ENCODE results near the gene ACTR3. TPM values are rescaled to one million over a fixed set of nuclear protein-coding genes. Genes with fewer than 3 reads are reported as not detected.

ACTR3 gene
- total RNA-seq, 1 experiment from 2014 or later, result 197 TPM

DNA sequence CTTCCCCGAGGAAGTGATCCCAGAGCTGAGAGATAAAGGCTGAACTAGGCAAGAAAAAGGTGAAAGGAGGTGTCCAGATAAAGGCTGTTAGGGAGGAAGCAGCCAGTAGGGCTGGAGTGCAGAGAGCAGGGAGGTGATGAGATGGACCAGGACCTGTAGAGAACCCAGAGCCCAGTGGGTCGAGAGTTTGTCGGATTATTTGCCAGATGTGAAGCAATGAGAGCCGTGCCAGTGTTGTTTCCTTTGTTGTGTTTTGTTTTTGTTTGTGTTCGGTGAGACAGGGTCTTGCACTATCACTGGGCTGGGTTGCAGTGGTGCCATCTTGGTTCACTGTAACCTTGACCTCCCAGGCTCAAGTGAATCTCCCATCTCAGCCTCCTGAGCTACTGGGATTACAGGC, 111.3 kb downstream of the ACTR3 start:
- ChIA-PET CTCF (no interaction called here), POLR2A (ENCODE audit: unreplicated experiment) (no interaction called here)
- Histone ChIP-seq H3K4me2 (ENCODE audit: low read length) (no peak overlapping the region), H3F3A (ENCODE audit: low read length, unreplicated experiment) (no peaks in the 10 kb centered on the region), H3K4me1 (ENCODE audit: insufficient read depth, low read length) (no peaks in the 10 kb centered on the region), H2AFZ (ENCODE audit: low read length) (no peak overlapping the region), H3K9me3 (ENCODE audit: low read length) (no peaks in the 10 kb centered on the region), H3K27me3 (ENCODE audit: low read length) (peaks cover 53% of the 10 kb centered on the region), H3K9ac (ENCODE audit: low read length) (no peak overlapping the region), H3K9me2 (replicated peaks; ENCODE audit: low read length) (no peaks in the 10 kb centered on the region), H3K36me3 (ENCODE audit: low read depth, low read length) (no peaks in the 10 kb centered on the region), H4K20me1 (ENCODE audit: low read length) (no peaks in the 10 kb centered on the region), H3K79me2 (ENCODE audit: low read length) (no peaks in the 10 kb centered on the region), H3K4me3 (ENCODE audit: low read length) (no peak overlapping the region), H3K27ac (ENCODE audit: low read length) (no peak overlapping the region)
- TF ChIP-seq CTCF (conservative IDR thresholded peaks at IDR 0.05; ENCODE audit: low read depth, low read length) (no peak), EZH2 (IDR thresholded peaks at IDR 0.05; ENCODE audit: low read length, unreplicated experiment) (no peak), EZH2phosphoT487 (IDR thresholded peaks at IDR 0.05; ENCODE audit: borderline replicate concordance, low read length) (no peak)
- intact Hi-C loops (cut with micrococcal nuclease), result no loop called here
- DNase-seq (no peak), ATAC-seq (no peak)
- BruUV-seq (replicated peaks), result no TSS peak

DNA sequence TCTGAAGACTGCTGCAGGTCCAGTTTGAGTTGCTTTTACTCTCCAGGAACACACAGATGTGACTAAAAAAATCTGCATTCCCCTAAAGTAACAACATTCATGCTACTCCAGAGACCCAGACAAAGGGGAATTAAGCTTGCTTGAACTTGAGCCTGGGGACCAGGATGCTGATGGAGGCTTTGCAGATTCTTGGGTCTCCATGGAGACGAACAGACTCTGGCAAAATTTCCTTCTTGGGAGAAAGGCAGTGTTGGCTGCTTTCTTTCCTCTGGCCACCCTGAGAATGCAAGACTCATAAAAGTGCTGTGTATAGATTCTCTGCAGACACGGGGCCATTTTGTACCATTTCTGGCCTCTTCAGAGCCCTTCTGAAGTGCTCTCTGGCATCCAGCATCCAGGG, 112.0 kb downstream of the ACTR3 start:
- no peaks in the 10 kb centered on the region for H3F3A ChIP-seq (ENCODE audit: low read length, unreplicated experiment)
- CTCF ChIA-PET, result no interaction called here
- no peaks in the 10 kb centered on the region for H3K4me1 ChIP-seq (ENCODE audit: insufficient read depth, low read length)
- H3K79me2 ChIP-seq (ENCODE audit: low read length), result no peaks in the 10 kb centered on the region
- no peaks in the 10 kb centered on the region for H3K36me3 ChIP-seq (ENCODE audit: low read depth, low read length)
- H3K9me2 ChIP-seq (replicated peaks; ENCODE audit: low read length), result no peaks in the 10 kb centered on the region
- TF ChIP-seq EZH2 (IDR thresholded peaks at IDR 0.05; ENCODE audit: low read length, unreplicated experiment), result no peak
- TF ChIP-seq CTCF (conservative IDR thresholded peaks at IDR 0.05; ENCODE audit: low read depth, low read length), result no peak
- TF ChIP-seq EZH2phosphoT487 (IDR thresholded peaks at IDR 0.05; ENCODE audit: borderline replicate concordance, low read length), result no peak
- H3K4me3 ChIP-seq (ENCODE audit: low read length), result no peak overlapping the region
- no peak overlapping the region for H2AFZ ChIP-seq (ENCODE audit: low read length)
- POLR2A ChIA-PET (ENCODE audit: unreplicated experiment), result no interaction called here
- H3K9ac ChIP-seq (ENCODE audit: low read length), result no peak overlapping the region
- H3K27me3 ChIP-seq (ENCODE audit: low read length), result peaks cover 57% of the 10 kb centered on the region
- no peak overlapping the region for H3K27ac ChIP-seq (ENCODE audit: low read length)
- H3K9me3 ChIP-seq (ENCODE audit: low read length), result no peaks in the 10 kb centered on the region
- intact Hi-C loops (cut with micrococcal nuclease), result no loop called here
- ATAC-seq (no peak), DNase-seq (no peak)
- H4K20me1 ChIP-seq (ENCODE audit: low read length), result no peaks in the 10 kb centered on the region
- no peak overlapping the region for H3K4me2 ChIP-seq (ENCODE audit: low read length)
- BruUV-seq (replicated peaks), result no TSS peak

DNA sequence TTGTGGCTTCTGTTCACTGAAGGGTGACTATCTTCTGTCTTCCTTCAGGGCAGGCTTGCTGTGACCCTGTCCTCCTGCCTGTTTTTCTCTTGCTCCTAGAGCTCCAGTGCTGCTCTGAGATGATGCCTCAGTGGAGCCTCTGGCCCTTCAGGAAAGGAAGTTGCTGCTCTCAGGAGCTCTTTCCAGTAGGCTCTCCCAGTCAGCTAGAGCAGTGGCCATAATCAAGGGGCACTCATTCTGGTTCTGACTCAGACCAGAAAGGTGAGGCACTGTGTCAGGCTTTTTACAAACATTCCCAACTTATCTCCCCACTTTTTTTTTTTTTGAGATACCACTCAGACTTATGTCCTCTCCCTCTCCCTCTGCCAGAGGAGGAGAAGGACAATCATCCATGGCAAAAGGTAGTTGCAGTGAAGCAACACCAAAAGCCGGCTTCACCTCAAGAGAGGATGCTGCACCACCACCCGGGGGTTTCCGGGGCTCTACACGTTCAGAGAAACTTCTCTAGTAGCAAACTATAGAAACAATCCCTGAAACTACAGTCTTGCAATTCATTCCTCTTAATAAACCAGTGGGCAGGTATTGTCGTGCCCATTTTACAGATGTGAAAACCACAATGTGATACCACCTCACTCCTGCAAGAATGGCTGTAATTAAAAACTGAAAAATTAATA, 115.4 kb downstream of the ACTR3 start:
- Histone ChIP-seq H2AFZ (ENCODE audit: low read length) (no peak overlapping the region), H3K4me2 (ENCODE audit: low read length) (no peak overlapping the region), H3K9me3 (ENCODE audit: low read length) (no peaks in the 10 kb centered on the region), H3K4me3 (ENCODE audit: low read length) (no peak overlapping the region), H3F3A (ENCODE audit: low read length, unreplicated experiment) (no peaks in the 10 kb centered on the region), H3K27me3 (ENCODE audit: low read length) (peaks cover 77% of the 10 kb centered on the region), H4K20me1 (ENCODE audit: low read length) (no peaks in the 10 kb centered on the region), H3K9me2 (replicated peaks; ENCODE audit: low read length) (no peaks in the 10 kb centered on the region), H3K36me3 (ENCODE audit: low read depth, low read length) (no peaks in the 10 kb centered on the region), H3K4me1 (ENCODE audit: insufficient read depth, low read length) (no peaks in the 10 kb centered on the region), H3K9ac (ENCODE audit: low read length) (no peak overlapping the region), H3K27ac (ENCODE audit: low read length) (no peak overlapping the region), H3K79me2 (ENCODE audit: low read length) (no peaks in the 10 kb centered on the region)
- ChIA-PET CTCF (no interaction called here), POLR2A (ENCODE audit: unreplicated experiment) (interaction anchor here (0.7 kb wide), 1 partner anchor 129 kb away, joined by 3 read pairs; no protein-coding TSS in a partner anchor)
- TF ChIP-seq CTCF (conservative IDR thresholded peaks at IDR 0.05; ENCODE audit: low read depth, low read length) (no peak), EZH2 (IDR thresholded peaks at IDR 0.05; ENCODE audit: low read length, unreplicated experiment) (no peak), EZH2phosphoT487 (IDR thresholded peaks at IDR 0.05; ENCODE audit: borderline replicate concordance, low read length) (no peak)
- no peak for ATAC-seq
- no peak for DNase-seq
- intact Hi-C loops (cut with micrococcal nuclease), result no loop called here
- BruUV-seq (replicated peaks), result no TSS peak

All from PC-3 (cell line).